ENCODE measurements around the gene GSX1.

Gene GSX1

DNA sequence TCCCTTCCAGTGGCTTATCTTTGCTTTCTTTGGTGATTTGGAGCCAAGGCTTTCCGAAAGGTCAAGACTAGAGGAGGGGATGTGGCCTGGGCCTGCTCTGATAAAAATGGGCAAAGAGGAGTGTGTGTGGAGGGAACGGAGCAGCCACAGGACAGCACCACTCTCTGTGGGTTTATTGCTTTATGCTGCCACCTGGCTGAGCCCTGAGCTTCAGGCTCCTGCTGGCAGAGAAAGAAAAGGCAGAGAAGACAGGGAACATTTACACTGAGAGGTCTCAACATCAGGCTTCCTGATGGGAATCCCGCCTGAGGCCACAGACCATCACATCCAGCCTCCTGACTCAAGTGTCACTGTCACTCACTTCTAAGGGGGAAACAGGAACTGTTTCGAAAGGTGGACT is 9.2 kb upstream of the GSX1 start:
- no peaks in the 10 kb centered on the region for H3K4me1 ChIP-seq (ENCODE audit: control insufficient read depth, insufficient read depth, low read length)
- no peak overlapping the region for H3K27ac ChIP-seq (ENCODE audit: extremely low read depth, low read depth, low read length)
- no peaks in the 10 kb centered on the region for H3K9me3 ChIP-seq (ENCODE audit: control insufficient read depth, insufficient read depth, low read depth, low read length)
- CTCF ChIA-PET, result interaction anchor here (0.6 to 1.4 kb wide), 2 partner anchors 12 to 357 kb away, joined by 3 read pairs; no protein-coding TSS in a partner anchor
- POLR2A ChIA-PET, result no interaction called here
- no peaks in the 10 kb centered on the region for H3K36me3 ChIP-seq (ENCODE audit: control insufficient read depth in 2 of 2, insufficient read depth in 1 of 2, low read length in 2 of 2)
- no peak for TF ChIP-seq ZNF473 (tag by site-specific recombination; IDR thresholded peaks at IDR 0.05)
- TF ChIP-seq, protein P1, sequence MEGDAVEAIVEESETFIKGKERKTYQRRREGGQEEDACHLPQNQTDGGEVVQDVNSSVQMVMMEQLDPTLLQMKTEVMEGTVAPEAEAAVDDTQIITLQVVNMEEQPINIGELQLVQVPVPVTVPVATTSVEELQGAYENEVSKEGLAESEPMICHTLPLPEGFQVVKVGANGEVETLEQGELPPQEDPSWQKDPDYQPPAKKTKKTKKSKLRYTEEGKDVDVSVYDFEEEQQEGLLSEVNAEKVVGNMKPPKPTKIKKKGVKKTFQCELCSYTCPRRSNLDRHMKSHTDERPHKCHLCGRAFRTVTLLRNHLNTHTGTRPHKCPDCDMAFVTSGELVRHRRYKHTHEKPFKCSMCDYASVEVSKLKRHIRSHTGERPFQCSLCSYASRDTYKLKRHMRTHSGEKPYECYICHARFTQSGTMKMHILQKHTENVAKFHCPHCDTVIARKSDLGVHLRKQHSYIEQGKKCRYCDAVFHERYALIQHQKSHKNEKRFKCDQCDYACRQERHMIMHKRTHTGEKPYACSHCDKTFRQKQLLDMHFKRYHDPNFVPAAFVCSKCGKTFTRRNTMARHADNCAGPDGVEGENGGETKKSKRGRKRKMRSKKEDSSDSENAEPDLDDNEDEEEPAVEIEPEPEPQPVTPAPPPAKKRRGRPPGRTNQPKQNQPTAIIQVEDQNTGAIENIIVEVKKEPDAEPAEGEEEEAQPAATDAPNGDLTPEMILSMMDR (tag by site-specific recombination; IDR thresholded peaks at IDR 0.05), result peak; percentile 38; the same call in 1 of the 2 replicates
- no peak for TF ChIP-seq IKZF3 (tag by site-specific recombination; IDR thresholded peaks at IDR 0.05)
- TF ChIP-seq, protein P2, sequence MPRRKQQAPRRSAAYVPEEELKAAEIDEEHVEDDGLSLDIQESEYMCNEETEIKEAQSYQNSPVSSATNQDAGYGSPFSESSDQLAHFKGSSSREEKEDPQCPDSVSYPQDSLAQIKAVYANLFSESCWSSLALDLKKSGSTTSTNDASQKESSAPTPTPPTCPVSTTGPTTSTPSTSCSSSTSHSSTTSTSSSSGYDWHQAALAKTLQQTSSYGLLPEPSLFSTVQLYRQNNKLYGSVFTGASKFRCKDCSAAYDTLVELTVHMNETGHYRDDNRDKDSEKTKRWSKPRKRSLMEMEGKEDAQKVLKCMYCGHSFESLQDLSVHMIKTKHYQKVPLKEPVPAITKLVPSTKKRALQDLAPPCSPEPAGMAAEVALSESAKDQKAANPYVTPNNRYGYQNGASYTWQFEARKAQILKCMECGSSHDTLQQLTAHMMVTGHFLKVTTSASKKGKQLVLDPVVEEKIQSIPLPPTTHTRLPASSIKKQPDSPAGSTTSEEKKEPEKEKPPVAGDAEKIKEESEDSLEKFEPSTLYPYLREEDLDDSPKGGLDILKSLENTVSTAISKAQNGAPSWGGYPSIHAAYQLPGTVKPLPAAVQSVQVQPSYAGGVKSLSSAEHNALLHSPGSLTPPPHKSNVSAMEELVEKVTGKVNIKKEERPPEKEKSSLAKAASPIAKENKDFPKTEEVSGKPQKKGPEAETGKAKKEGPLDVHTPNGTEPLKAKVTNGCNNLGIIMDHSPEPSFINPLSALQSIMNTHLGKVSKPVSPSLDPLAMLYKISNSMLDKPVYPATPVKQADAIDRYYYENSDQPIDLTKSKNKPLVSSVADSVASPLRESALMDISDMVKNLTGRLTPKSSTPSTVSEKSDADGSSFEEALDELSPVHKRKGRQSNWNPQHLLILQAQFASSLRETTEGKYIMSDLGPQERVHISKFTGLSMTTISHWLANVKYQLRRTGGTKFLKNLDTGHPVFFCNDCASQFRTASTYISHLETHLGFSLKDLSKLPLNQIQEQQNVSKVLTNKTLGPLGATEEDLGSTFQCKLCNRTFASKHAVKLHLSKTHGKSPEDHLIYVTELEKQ (tag by site-specific recombination; IDR thresholded peaks at IDR 0.05; ENCODE audit: borderline replicate concordance), result no peak
- no peak for TF ChIP-seq ZBTB1 (tag by site-specific recombination; IDR thresholded peaks at IDR 0.05)
- no peak for TF ChIP-seq ZNF629 (tag by site-specific recombination; IDR thresholded peaks at IDR 0.05)
- TF ChIP-seq, protein P3, sequence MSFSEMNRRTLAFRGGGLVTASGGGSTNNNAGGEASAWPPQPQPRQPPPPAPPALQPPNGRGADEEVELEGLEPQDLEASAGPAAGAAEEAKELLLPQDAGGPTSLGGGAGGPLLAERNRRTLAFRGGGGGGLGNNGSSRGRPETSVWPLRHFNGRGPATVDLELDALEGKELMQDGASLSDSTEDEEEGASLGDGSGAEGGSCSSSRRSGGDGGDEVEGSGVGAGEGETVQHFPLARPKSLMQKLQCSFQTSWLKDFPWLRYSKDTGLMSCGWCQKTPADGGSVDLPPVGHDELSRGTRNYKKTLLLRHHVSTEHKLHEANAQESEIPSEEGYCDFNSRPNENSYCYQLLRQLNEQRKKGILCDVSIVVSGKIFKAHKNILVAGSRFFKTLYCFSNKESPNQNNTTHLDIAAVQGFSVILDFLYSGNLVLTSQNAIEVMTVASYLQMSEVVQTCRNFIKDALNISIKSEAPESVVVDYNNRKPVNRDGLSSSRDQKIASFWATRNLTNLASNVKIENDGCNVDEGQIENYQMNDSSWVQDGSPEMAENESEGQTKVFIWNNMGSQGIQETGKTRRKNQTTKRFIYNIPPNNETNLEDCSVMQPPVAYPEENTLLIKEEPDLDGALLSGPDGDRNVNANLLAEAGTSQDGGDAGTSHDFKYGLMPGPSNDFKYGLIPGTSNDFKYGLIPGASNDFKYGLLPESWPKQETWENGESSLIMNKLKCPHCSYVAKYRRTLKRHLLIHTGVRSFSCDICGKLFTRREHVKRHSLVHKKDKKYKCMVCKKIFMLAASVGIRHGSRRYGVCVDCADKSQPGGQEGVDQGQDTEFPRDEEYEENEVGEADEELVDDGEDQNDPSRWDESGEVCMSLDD (tag by site-specific recombination; IDR thresholded peaks at IDR 0.05), result no peak
- H3K4me3 ChIP-seq (ENCODE audit: low read depth, low read length), result no peak overlapping the region

DNA sequence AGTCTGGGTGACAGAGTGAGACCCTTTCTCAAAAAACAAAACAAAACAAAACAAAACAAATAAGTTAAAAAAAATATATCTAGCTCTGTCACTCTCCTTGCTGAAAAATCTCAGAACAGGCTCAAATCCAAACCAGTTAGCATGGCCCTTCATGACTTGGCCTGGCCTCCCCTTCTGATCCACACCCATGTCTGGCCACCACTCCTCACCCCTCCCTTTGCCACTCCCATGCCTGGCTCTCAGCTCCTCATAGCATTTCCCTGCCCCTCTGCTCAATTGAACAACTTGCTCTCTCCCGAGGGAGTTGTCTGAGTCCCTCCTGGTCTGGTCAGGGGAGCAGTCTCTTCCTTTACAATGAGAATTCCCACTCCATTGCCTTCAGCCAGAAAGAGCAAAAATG is 4.0 kb upstream of the GSX1 start:
- Histone ChIP-seq H3K27ac (ENCODE audit: extremely low read depth, low read depth, low read length) (no peak overlapping the region), H3K9me3 (ENCODE audit: control insufficient read depth, insufficient read depth, low read depth, low read length) (no peaks in the 10 kb centered on the region), H3K4me1 (ENCODE audit: control insufficient read depth, insufficient read depth, low read length) (no peaks in the 10 kb centered on the region; the same call in 1 of the 2 replicates), H3K4me3 (ENCODE audit: low read depth, low read length) (no peak overlapping the region), H3K36me3 (ENCODE audit: control insufficient read depth in 2 of 2, insufficient read depth in 1 of 2, low read length in 2 of 2) (no peaks in the 10 kb centered on the region)
- CTCF ChIA-PET, result interaction anchor here (0.8 to 1.3 kb wide), 2 partner anchors 38 to 41 kb away, joined by 3 to 5 read pairs; no protein-coding TSS in a partner anchor
- TF ChIP-seq ZNF184 (tag by site-specific recombination; IDR thresholded peaks at IDR 0.05), result no peak
- TF ChIP-seq KLF1 (tag by site-specific recombination; IDR thresholded peaks at IDR 0.05), result peak; percentile 78
- POLR2A ChIA-PET, result no interaction called here

DNA sequence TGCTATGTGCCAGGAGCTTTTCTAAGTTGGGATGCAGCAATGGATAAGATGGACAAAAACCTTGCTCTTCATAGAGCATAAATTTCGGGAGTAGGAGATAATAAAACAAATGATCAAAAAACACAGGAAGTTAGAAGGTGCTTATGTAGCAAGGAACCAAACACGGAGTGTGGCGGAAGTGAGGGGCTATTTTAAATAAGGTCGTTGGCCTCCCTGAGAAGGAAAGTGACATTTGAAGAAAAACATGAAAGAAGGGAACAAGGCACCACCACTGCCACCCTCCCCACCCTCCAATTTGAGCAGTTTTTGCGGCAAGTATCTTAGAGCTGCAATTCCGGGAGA is 3.2 kb upstream of the GSX1 start:
- POLR2A ChIA-PET, result no interaction called here
- CTCF ChIA-PET, result interaction anchor here (1.3 kb wide), 1 partner anchor 37 kb away, joined by 3 read pairs; no protein-coding TSS in a partner anchor
- no peak overlapping the region for H3K27ac ChIP-seq (ENCODE audit: extremely low read depth, low read depth, low read length)
- TF ChIP-seq ZSCAN23 (tag by site-specific recombination; IDR thresholded peaks at IDR 0.05) (no peak), KLF7 (tag by site-specific recombination; IDR thresholded peaks at IDR 0.05; ENCODE audit: borderline replicate concordance) (no peak), ZNF292 (tag by site-specific recombination; IDR thresholded peaks at IDR 0.05; ENCODE audit: borderline replicate concordance, low read depth) (no peak), ZNF571 (tag by site-specific recombination; IDR thresholded peaks at IDR 0.05) (no peak), ZNF157 (tag by site-specific recombination; IDR thresholded peaks at IDR 0.05) (no peak), ZNF654 (tag by site-specific recombination; IDR thresholded peaks at IDR 0.05; ENCODE audit: low read depth) (no peak), ZNF777 (tag by site-specific recombination; IDR thresholded peaks at IDR 0.05; ENCODE audit: borderline replicate concordance) (no peak), ZBTB20 (tag by site-specific recombination; IDR thresholded peaks at IDR 0.05) (no peak), ZNF133 (tag by site-specific recombination; IDR thresholded peaks at IDR 0.05) (no peak)
- TF ChIP-seq, protein P4, sequence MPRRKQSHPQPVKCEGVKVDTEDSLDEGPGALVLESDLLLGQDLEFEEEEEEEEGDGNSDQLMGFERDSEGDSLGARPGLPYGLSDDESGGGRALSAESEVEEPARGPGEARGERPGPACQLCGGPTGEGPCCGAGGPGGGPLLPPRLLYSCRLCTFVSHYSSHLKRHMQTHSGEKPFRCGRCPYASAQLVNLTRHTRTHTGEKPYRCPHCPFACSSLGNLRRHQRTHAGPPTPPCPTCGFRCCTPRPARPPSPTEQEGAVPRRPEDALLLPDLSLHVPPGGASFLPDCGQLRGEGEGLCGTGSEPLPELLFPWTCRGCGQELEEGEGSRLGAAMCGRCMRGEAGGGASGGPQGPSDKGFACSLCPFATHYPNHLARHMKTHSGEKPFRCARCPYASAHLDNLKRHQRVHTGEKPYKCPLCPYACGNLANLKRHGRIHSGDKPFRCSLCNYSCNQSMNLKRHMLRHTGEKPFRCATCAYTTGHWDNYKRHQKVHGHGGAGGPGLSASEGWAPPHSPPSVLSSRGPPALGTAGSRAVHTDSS (tag by site-specific recombination; IDR thresholded peaks at IDR 0.05), result no peak
- TF ChIP-seq, protein P5, sequence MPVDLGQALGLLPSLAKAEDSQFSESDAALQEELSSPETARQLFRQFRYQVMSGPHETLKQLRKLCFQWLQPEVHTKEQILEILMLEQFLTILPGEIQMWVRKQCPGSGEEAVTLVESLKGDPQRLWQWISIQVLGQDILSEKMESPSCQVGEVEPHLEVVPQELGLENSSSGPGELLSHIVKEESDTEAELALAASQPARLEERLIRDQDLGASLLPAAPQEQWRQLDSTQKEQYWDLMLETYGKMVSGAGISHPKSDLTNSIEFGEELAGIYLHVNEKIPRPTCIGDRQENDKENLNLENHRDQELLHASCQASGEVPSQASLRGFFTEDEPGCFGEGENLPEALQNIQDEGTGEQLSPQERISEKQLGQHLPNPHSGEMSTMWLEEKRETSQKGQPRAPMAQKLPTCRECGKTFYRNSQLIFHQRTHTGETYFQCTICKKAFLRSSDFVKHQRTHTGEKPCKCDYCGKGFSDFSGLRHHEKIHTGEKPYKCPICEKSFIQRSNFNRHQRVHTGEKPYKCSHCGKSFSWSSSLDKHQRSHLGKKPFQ (tag by site-specific recombination; IDR thresholded peaks at IDR 0.05), result no peak

More for the DNA sequence above, 3.2 kb upstream of the GSX1 start:
- no peaks in the 10 kb centered on the region for H3K9me3 ChIP-seq (ENCODE audit: control insufficient read depth, insufficient read depth, low read depth, low read length)
- H3K36me3 ChIP-seq (ENCODE audit: control insufficient read depth in 2 of 2, insufficient read depth in 1 of 2, low read length in 2 of 2), result no peaks in the 10 kb centered on the region
- H3K4me1 ChIP-seq (ENCODE audit: control insufficient read depth, insufficient read depth, low read length), result no peaks in the 10 kb centered on the region; the same call in 1 of the 2 replicates
- no peak overlapping the region for H3K4me3 ChIP-seq (ENCODE audit: low read depth, low read length)
